H9 (cell line): ENCODE measurements around the gene CDC37L1. TPM values are rescaled to one million over a fixed set of nuclear protein-coding genes. Genes with fewer than 3 reads are reported as not detected.

ENCODE experiments used
- DNase-seq: peaks from one replicate; pipeline ENCODE4 v3.0.0-alpha.2; 2017
- H2AFZ ChIP-seq: one replicate; pipeline ENCODE4 v1.6.1; 2013; ENCODE audit warnings: mild to moderate bottlenecking, low read length, control low read depth, moderate library complexity
- H2AK5ac ChIP-seq: 2 replicates; pipeline ENCODE4 v1.6.1; 2013; ENCODE audit warnings: low read length, control low read depth, mixed read lengths; ENCODE audit not compliant: insufficient read length
- H2BK120ac ChIP-seq: one replicate; pipeline ENCODE4 v1.6.1; 2013; ENCODE audit warnings: low read depth, mild to moderate bottlenecking, low read length, control low read depth, inconsistent platforms; ENCODE audit not compliant: poor library complexity, severe bottlenecking
- H2BK12ac ChIP-seq: 2 replicates; pipeline ENCODE4 v1.6.1; 2013; ENCODE audit warnings: low read length, control low read depth, mixed read lengths, low read depth; ENCODE audit not compliant: insufficient read length
- H2BK15ac ChIP-seq: 2 replicates; pipeline ENCODE4 v1.6.1; 2013; ENCODE audit warnings: low read depth, low read length, control low read depth
- H2BK20ac ChIP-seq: one replicate; pipeline ENCODE4 v1.6.1; 2013; ENCODE audit warnings: low read depth, mild to moderate bottlenecking, low read length, control low read depth, inconsistent platforms; ENCODE audit not compliant: poor library complexity, severe bottlenecking
- H2BK5ac ChIP-seq: 2 replicates; pipeline ENCODE4 v1.6.1; 2013; ENCODE audit warnings: low read length, control low read depth, mixed read lengths; ENCODE audit not compliant: insufficient read length
- H3K14ac ChIP-seq: 2 replicates; pipeline ENCODE4 v1.6.1; 2013; ENCODE audit warnings: low read length, control low read depth; ENCODE audit not compliant: insufficient read depth
- H3K18ac ChIP-seq: 2 replicates; pipeline ENCODE4 v1.6.1; 2013; ENCODE audit warnings: low read depth, mild to moderate bottlenecking, mixed read lengths, low read length, control low read depth; ENCODE audit not compliant: insufficient read length
- H3K23ac ChIP-seq: 2 replicates; pipeline ENCODE4 v1.6.1; 2013; ENCODE audit warnings: low read length, control low read depth, mixed read lengths, low read depth; ENCODE audit not compliant: insufficient read length
- H3K23me2 ChIP-seq: 2 replicates; pipeline ENCODE4 v1.6.1; 2013; ENCODE audit warnings: low read depth, mild to moderate bottlenecking, mixed read lengths, low read length, control low read depth; ENCODE audit not compliant: insufficient read length, poor library complexity, severe bottlenecking
- H3K27ac ChIP-seq: 2 replicates; pipeline ENCODE4 v1.5.1; 2013; ENCODE audit warnings: low read length, control low read depth, mixed read lengths, low read depth; ENCODE audit not compliant: insufficient read length
- H3K27me3 ChIP-seq: 2 replicates; pipeline ENCODE4 v1.6.1; 2013; ENCODE audit warnings: low read length, control low read depth, inconsistent platforms; ENCODE audit not compliant: insufficient read depth
- H3K4ac ChIP-seq: 2 replicates; pipeline ENCODE4 v1.6.1; 2013; ENCODE audit warnings: low read depth, mild to moderate bottlenecking, control low read depth, inconsistent platforms, low read length, moderate library complexity
- H3K4me1 ChIP-seq: 2 replicates; pipeline ENCODE4 v1.6.1; 2013; ENCODE audit warnings: low read length, control low read depth, inconsistent platforms; ENCODE audit not compliant: insufficient read depth
- H3K4me2 ChIP-seq: 2 replicates; pipeline ENCODE4 v1.6.1; 2013; ENCODE audit warnings: low read length, control low read depth, mixed read lengths; ENCODE audit not compliant: insufficient read length, insufficient read depth
- H3K56ac ChIP-seq: 2 replicates; pipeline ENCODE4 v1.6.1; 2013; ENCODE audit warnings: low read depth, mild to moderate bottlenecking, mixed read lengths, low read length, control low read depth; ENCODE audit not compliant: insufficient read length
- H3K79me1 ChIP-seq: 2 replicates; pipeline ENCODE4 v1.6.1; 2013; ENCODE audit warnings: low read depth, mild to moderate bottlenecking, moderate library complexity, low read length, control low read depth, inconsistent platforms; ENCODE audit not compliant: insufficient read depth, poor library complexity, severe bottlenecking
- H3K79me2 ChIP-seq: 2 replicates; pipeline ENCODE4 v1.6.1; 2013; ENCODE audit warnings: low read length, control low read depth, inconsistent platforms; ENCODE audit not compliant: insufficient read depth
- H3K9ac ChIP-seq: 2 replicates; pipeline ENCODE4 v1.6.1; 2013; ENCODE audit warnings: low read length, control low read depth, mixed read lengths; ENCODE audit not compliant: insufficient read length; ENCODE audit errors: extremely low read depth
- H3K9me3 ChIP-seq: one replicate; pipeline ENCODE4 v1.6.1; 2013; ENCODE audit warnings: low read depth, low read length, inconsistent platforms; ENCODE audit not compliant: control insufficient read depth
- H3T11ph ChIP-seq: one replicate; pipeline ENCODE4 v1.6.1; 2013; ENCODE audit warnings: mild to moderate bottlenecking, low read length, control low read depth, inconsistent platforms
- H4K20me1 ChIP-seq: one replicate; pipeline ENCODE4 v1.6.1; 2013; ENCODE audit not compliant: control insufficient read depth, insufficient read length, insufficient read depth
- H4K5ac ChIP-seq: 2 replicates; pipeline ENCODE4 v1.6.1; 2013; ENCODE audit warnings: low read depth, mild to moderate bottlenecking, mixed read lengths, low read length, control low read depth; ENCODE audit not compliant: insufficient read length
- H4K8ac ChIP-seq: replicated peaks from 2 replicates; pipeline ENCODE4 v1.6.1; 2013; ENCODE audit warnings: low read length, control low read depth, mixed read lengths, low read depth; ENCODE audit not compliant: insufficient read length
- H4K91ac ChIP-seq: 2 replicates; pipeline ENCODE4 v1.6.1; 2013; ENCODE audit warnings: low read depth, mild to moderate bottlenecking, moderate library complexity, mixed read lengths, low read length, control low read depth; ENCODE audit not compliant: insufficient read length
- H3K27ac Mint-ChIP-seq, 3 experiments: 2 replicates in 2 of 3; 3 replicates in 1 of 3; pipeline ENCODE4 v1.8.0; 2020 to 2021; ENCODE audit warnings: mixed read lengths in 3 of 3, mild to moderate bottlenecking in 1 of 3, moderate library complexity in 1 of 3
- H3K27me3 Mint-ChIP-seq: 2 replicates; pipeline ENCODE4 v1.8.0; 2021; ENCODE audit warnings: low read depth, mild to moderate bottlenecking, moderate library complexity, mixed read lengths
- H3K36me3 Mint-ChIP-seq, 3 experiments: 2 replicates in 2 of 3; 3 replicates in 1 of 3; pipeline ENCODE4 v1.8.0; 2020 to 2021; ENCODE audit warnings: low read depth in 3 of 3, mixed read lengths in 3 of 3; ENCODE audit not compliant: insufficient read depth in 1 of 3
- H3K4me1 Mint-ChIP-seq, 2 experiments: 2 replicates each; pipeline ENCODE4 v1.8.0; 2020; ENCODE audit warnings: mixed read lengths in 2 of 2
- H3K4me3 Mint-ChIP-seq, 2 experiments: 2 replicates in 1 of 2; 3 replicates in 1 of 2; pipeline ENCODE4 v1.8.0; 2020 to 2021; ENCODE audit warnings: mild to moderate bottlenecking in 2 of 2, mixed read lengths in 2 of 2, moderate library complexity in 1 of 2
- H3K9me3 Mint-ChIP-seq, 2 experiments: 2 replicates in 1 of 2; 3 replicates in 1 of 2; pipeline ENCODE4 v1.8.0; 2020; ENCODE audit warnings: mild to moderate bottlenecking in 2 of 2, mixed read lengths in 2 of 2, moderate library complexity in 1 of 2
- CTCF ChIP-seq: fragments of 200-600 bp; sonication (generic); conservative IDR thresholded peaks from 3 replicates; pipeline ENCODE4 v1.8.0; 2021; ENCODE audit warnings: antibody characterized with exemption, mild to moderate bottlenecking
- WGBS: extraction: QIAGEN DNeasy Blood & Tissue Kit; methylation state at CpG from one replicate; pipeline ENCODE4 v1.1.7; 2013; ENCODE audit warnings: missing lambda C conversion rate, low lambda C conversion rate, mixed read lengths; ENCODE audit not compliant: insufficient read length; ENCODE audit errors: extremely low coverage; 5-methylcytosine and 5-hydroxymethylcytosine counted together
- total RNA-seq: library from RNA; stranded (reverse); gene quantifications from 2 replicates; pipeline ENCODE4 v1.2.1, GENCODE V29; 2021

The CDC37L1 gene
- total RNA-seq, 1 experiment from 2014 or later: 17.6 TPM

DNA sequence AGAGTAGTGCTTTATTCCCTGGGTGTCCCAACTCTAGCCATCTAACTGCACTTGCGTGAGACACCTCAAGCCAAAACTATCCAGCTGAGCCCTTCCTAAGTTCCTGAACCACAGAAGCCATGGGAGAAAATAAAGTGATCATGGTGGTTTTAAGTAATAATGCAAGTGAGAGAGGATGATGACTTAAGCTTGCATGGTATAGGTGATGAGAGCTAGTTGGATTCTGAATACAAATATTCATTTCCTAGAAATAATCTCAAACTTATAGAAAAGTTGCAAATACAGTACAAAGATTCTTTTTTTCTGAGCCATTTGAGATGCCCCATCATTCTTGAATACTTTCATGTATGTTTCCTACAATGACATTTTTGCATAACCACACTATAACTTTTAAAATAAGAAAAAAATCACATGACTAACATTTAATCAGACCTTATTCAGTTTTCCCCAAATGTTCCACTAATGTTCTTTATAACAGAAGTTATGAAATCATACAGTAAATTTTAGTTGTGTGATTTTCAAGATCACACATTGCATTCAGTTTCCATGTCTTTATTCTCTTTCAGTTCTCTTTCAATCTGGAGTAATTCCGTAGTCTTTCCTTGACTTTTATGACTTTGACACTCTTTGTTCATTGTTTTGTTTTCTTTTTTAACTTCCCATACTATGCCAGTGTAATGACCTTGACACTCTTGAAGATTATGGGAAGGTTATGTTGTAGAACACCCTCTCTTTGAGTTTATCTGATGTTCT, 67.1 kb downstream of the CDC37L1 start:
- H3K9me3 Mint-ChIP-seq: peaks cover 4% of the 10 kb centered on the region in 2 experiments; a peak in 3 of 5 replicates

More for the DNA sequence above, 67.1 kb downstream of the CDC37L1 start:
- H2BK15ac ChIP-seq: no peak overlapping the region
- no peak overlapping the region for H2BK20ac ChIP-seq
- peaks cover 5% of the 10 kb centered on the region; the same call in 1 of the 2 replicates for H3K4me1 ChIP-seq
- no peak overlapping the region for H3K4me3 Mint-ChIP-seq
- no peak overlapping the region for H3K4ac ChIP-seq
- no peak overlapping the region for H3T11ph ChIP-seq
- H3K23me2 ChIP-seq: peaks cover 4% of the 10 kb centered on the region
- no peak overlapping the region for H4K8ac ChIP-seq
- no peak overlapping the region for H3K9ac ChIP-seq
- no peaks in the 10 kb centered on the region for H4K20me1 ChIP-seq
- no CpG with 5 or more reads among the region's 2 CpGs for WGBS
- H2AFZ ChIP-seq: no peak overlapping the region
- H3K27ac Mint-ChIP-seq: no peak overlapping the region
- no peak overlapping the region for H2BK120ac ChIP-seq
- no peak overlapping the region for H3K14ac ChIP-seq
- H2BK5ac ChIP-seq: no peak overlapping the region
- H2AK5ac ChIP-seq: no peak overlapping the region
- no peaks in the 10 kb centered on the region for H3K79me2 ChIP-seq
- no peak overlapping the region for H3K4me2 ChIP-seq
- H3K79me1 ChIP-seq: no peaks in the 10 kb centered on the region
- H3K56ac ChIP-seq: no peak overlapping the region
- DNase-seq: no peak
- H4K91ac ChIP-seq: no peak overlapping the region
- no peak overlapping the region for H3K18ac ChIP-seq
- no peak for TF ChIP-seq CTCF
- peaks cover 0 to 3% (median 0%) of the 10 kb centered on the region in 3 experiments; a peak in 2 of 7 replicates for H3K36me3 Mint-ChIP-seq
- no peaks in the 10 kb centered on the region for H3K27me3 ChIP-seq
- no peaks in the 10 kb centered on the region for H3K27me3 Mint-ChIP-seq
- H3K9me3 ChIP-seq: no peaks in the 10 kb centered on the region
- no peak overlapping the region for H3K27ac ChIP-seq
- peaks cover 18 to 20% of the 10 kb centered on the region in 2 experiments for H3K4me1 Mint-ChIP-seq
- H3K23ac ChIP-seq: no peak overlapping the region
- H4K5ac ChIP-seq: no peak overlapping the region
- H2BK12ac ChIP-seq: no peak overlapping the region
